Osteoblast (primary cell): ENCODE data around the gene JMJD6. TPM values are rescaled to one million over a fixed set of nuclear protein-coding genes. Genes with fewer than 3 reads are reported as not detected.

Source experiments
- DNase-seq: peaks from one replicate; pipeline ENCODE4 v3.0.0; 2011; ENCODE audit warnings: low spot score, mixed read lengths; ENCODE audit not compliant: insufficient read length; ENCODE audit errors: missing footprints
- H2AFZ ChIP-seq: 2 replicates; pipeline ENCODE4 v1.6.0; 2011; ENCODE audit warnings: mild to moderate bottlenecking, low read length
- H3K27ac ChIP-seq: 2 replicates; pipeline ENCODE4 v1.5.1; 2011; ENCODE audit warnings: mild to moderate bottlenecking, low read depth, low read length, moderate library complexity
- H3K27me3 ChIP-seq: 2 replicates; pipeline ENCODE4 v1.6.0; 2012; ENCODE audit warnings: mild to moderate bottlenecking, control low read depth, inconsistent platforms, low read length, moderate library complexity; ENCODE audit not compliant: insufficient read depth
- H3K36me3 ChIP-seq: 2 replicates; pipeline ENCODE4 v1.5.1; 2011; ENCODE audit warnings: mild to moderate bottlenecking, low read length, control low read depth, moderate library complexity; ENCODE audit not compliant: insufficient read depth
- H3K4me1 ChIP-seq: 2 replicates; pipeline ENCODE4 v1.5.1; 2011; ENCODE audit warnings: mild to moderate bottlenecking, low read length, control low read depth, moderate library complexity; ENCODE audit not compliant: insufficient read depth
- H3K4me2 ChIP-seq: 2 replicates; pipeline ENCODE4 v1.6.0; 2011; ENCODE audit warnings: mild to moderate bottlenecking, low read length; ENCODE audit not compliant: insufficient read depth
- H3K4me3 ChIP-seq: fragments of 200-600 bp; sonication (generic); 3 replicates; pipeline ENCODE4 v1.5.1; 2012; ENCODE audit warnings: mild to moderate bottlenecking, low read length, inconsistent platforms; ENCODE audit not compliant: insufficient read depth
- H3K79me2 ChIP-seq: 2 replicates; pipeline ENCODE4 v1.6.0; 2012; ENCODE audit warnings: mild to moderate bottlenecking, low read length, control low read depth, inconsistent platforms; ENCODE audit not compliant: insufficient read depth
- H3K9me3 ChIP-seq: 2 replicates; pipeline ENCODE4 v1.5.1; 2011; ENCODE audit warnings: low read depth, low read length, control low read depth
- H4K20me1 ChIP-seq: 2 replicates; pipeline ENCODE4 v1.6.0; 2012; ENCODE audit warnings: mild to moderate bottlenecking, low read length, control low read depth; ENCODE audit not compliant: insufficient read depth
- CTCF ChIP-seq: IDR thresholded peaks from 2 replicates; pipeline ENCODE4 v1.5.1; 2011; ENCODE audit warnings: mild to moderate bottlenecking, low read depth, low read length, moderate library complexity; ENCODE audit errors: extremely low read depth
- small RNA-seq: library from RNA; depleted of rRNA; stranded (forward); fragments of <200 nt; gene quantifications from one replicate; pipeline ENCODE3, GENCODE V24; 2012
- total RNA-seq: library from RNA; depleted of rRNA; stranded (reverse); fragments of >200 nt; gene quantifications from 2 replicates; pipeline ENCODE4 v1.2.3, GENCODE V29; 2012

Gene JMJD6
- total RNA-seq, 1 donor = 18.8 TPM

GRCh38 chr17:76671123-76671911 is 55.1 kb downstream of the JMJD6 start:
- Histone ChIP-seq H3K9me3 (no peaks in the 10 kb centered on the region), H3K79me2 (no peaks in the 10 kb centered on the region), H2AFZ (peak overlapping the region; percentile 89), H3K27ac (peak overlapping the region; percentile 74), H4K20me1 (no peaks in the 10 kb centered on the region), H3K27me3 (no peaks in the 10 kb centered on the region), H3K4me1 (peaks cover 9% of the 10 kb centered on the region), H3K4me2 (peak overlapping the region; percentile 95), H3K36me3 (peaks cover 5% of the 10 kb centered on the region), H3K4me3 (peak overlapping the region; percentile 76)
- DNase-seq = peak; percentile 98
- no peak for TF ChIP-seq CTCF

- Histone ChIP-seq H3K36me3 (peaks cover 5% of the 10 kb centered on the region), H4K20me1 (no peaks in the 10 kb centered on the region), H3K4me2 (peak overlapping the region; percentile 95), H3K4me1 (peaks cover 9% of the 10 kb centered on the region), H3K27ac (no peak overlapping the region), H2AFZ (peak overlapping the region; percentile 89), H3K9me3 (no peaks in the 10 kb centered on the region), H3K27me3 (no peaks in the 10 kb centered on the region), H3K4me3 (no peak overlapping the region), H3K79me2 (no peaks in the 10 kb centered on the region)
- DNase-seq = no peak
- TF ChIP-seq CTCF = no peak
These were observed 55.7 kb downstream of the JMJD6 start for GRCh38 chr17:76670718-76671122.

GRCh38 chr17:76670020-76670717 is 56.2 kb downstream of the JMJD6 start:
- H2AFZ ChIP-seq = no peak overlapping the region
- H3K9me3 ChIP-seq = no peaks in the 10 kb centered on the region
- peaks cover 9% of the 10 kb centered on the region for H3K4me1 ChIP-seq

More at GRCh38 chr17:76670020-76670717, 56.2 kb downstream of the JMJD6 start:
- no peak for TF ChIP-seq CTCF
- no peaks in the 10 kb centered on the region for H4K20me1 ChIP-seq
- H3K36me3 ChIP-seq = peaks cover 5% of the 10 kb centered on the region
- peak; percentile 2 for DNase-seq
- no peak overlapping the region for H3K4me2 ChIP-seq
- no peaks in the 10 kb centered on the region for H3K27me3 ChIP-seq
- no peaks in the 10 kb centered on the region for H3K79me2 ChIP-seq
- no peak overlapping the region for H3K4me3 ChIP-seq
- no peak overlapping the region for H3K27ac ChIP-seq

Small RNAs within 50 kb of the gene (small RNA-seq; reads per million reads assigned to genes)
- gene AC005837.3 (not detected), gene RF02271 (not detected), gene RNU6-97P (not detected), gene RNY4P36 (not detected)

Other genes with a start within 250 kb of the JMJD6 start
- gene RHBDF2, start 225.2 kb downstream of the JMJD6 start, total RNA-seq = 7.1 and 8.3 TPM in 2 replicates
- 39.1 and 74.0 TPM in 2 replicates for gene CYGB, start 188.9 kb downstream of the JMJD6 start, total RNA-seq
- gene PRCD, start 186.6 kb downstream of the JMJD6 start, total RNA-seq = 4.0 and 5.3 TPM in 2 replicates
- gene ST6GALNAC2, start 140.7 kb downstream of the JMJD6 start, total RNA-seq = 0.36 and 0.59 TPM in 2 replicates
- 0.72 TPM in 1 of 2 replicates, not detected in the other for gene ST6GALNAC1, start 82.8 kb downstream of the JMJD6 start, total RNA-seq
- 352 and 388 TPM in 2 replicates for gene MXRA7, start 15.6 kb downstream of the JMJD6 start, total RNA-seq
- 25.7 and 28.6 TPM in 2 replicates for gene METTL23, start 233 bp upstream of the JMJD6 start, total RNA-seq
- gene SRSF2, start 10.7 kb upstream of the JMJD6 start, total RNA-seq = 88.7 and 102 TPM in 2 replicates
- 42.0 and 45.4 TPM in 2 replicates for gene MFSD11, start 11.5 kb upstream of the JMJD6 start, total RNA-seq
- 0.36 and 0.59 TPM in 2 replicates for gene MGAT5B, start 141.8 kb upstream of the JMJD6 start, total RNA-seq